Lower leg skin (tissue), 4 donors: ENCODE results near the gene BSG. TPM values are rescaled to one million over a fixed set of nuclear protein-coding genes. Genes with fewer than 3 reads are reported as not detected.

Source experiments
- DNase-seq, 2 donors: peaks; one replicate each; pipeline ENCODE4 v3.0.0-alpha.2; 2019; ENCODE audit warnings: low spot score in 2 of 2
- H3K4me3 ChIP-seq: fragments of 200-600 bp; sonication (generic); 2 replicates; pipeline ENCODE4 v1.5.1; 2017; ENCODE audit warnings: mild to moderate bottlenecking, low read depth; ENCODE audit not compliant: poor library complexity, severe bottlenecking
- POLR2A ChIP-seq, 2 donors: fragments of 450-650 bp; IDR thresholded peaks; one replicate each; pipeline ENCODE4 v1.6.1; 2016 to 2017; ENCODE audit warnings: antibody characterized with exemption in 2 of 2, mild to moderate bottlenecking in 1 of 2, moderate library complexity in 1 of 2
- WGBS, 2 donors: methylation state at CpG; one replicate each; pipeline ENCODE4 v1.1.5; 2018; 5-methylcytosine and 5-hydroxymethylcytosine counted together
- intact Hi-C: fragments of 100-400 bp; cut with DNase I; formaldehyde crosslinking; loops from one replicate; pipeline ENCODE4 v1.15.0; 2023; ENCODE audit warnings: low total_unique reads
- total RNA-seq, 4 donors: library from RNA; depleted of rRNA; stranded (reverse); fragments of >200 nt; gene quantifications; one replicate each; pipeline ENCODE4 v1.1.0, GENCODE V29; 2016
- TF ChIP-seq, protein P1 (sequence below), 3 donors: fragments of 450-650 bp; IDR thresholded peaks; one replicate each; pipeline ENCODE4 v1.5.1; 2016; ENCODE audit warnings: antibody characterized with exemption in 3 of 3, mild to moderate bottlenecking in 3 of 3, moderate library complexity in 2 of 3

The BSG gene
- total RNA-seq, 4 donors from 2014 or later, result 288 to 344 (median 307) TPM

DNA sequence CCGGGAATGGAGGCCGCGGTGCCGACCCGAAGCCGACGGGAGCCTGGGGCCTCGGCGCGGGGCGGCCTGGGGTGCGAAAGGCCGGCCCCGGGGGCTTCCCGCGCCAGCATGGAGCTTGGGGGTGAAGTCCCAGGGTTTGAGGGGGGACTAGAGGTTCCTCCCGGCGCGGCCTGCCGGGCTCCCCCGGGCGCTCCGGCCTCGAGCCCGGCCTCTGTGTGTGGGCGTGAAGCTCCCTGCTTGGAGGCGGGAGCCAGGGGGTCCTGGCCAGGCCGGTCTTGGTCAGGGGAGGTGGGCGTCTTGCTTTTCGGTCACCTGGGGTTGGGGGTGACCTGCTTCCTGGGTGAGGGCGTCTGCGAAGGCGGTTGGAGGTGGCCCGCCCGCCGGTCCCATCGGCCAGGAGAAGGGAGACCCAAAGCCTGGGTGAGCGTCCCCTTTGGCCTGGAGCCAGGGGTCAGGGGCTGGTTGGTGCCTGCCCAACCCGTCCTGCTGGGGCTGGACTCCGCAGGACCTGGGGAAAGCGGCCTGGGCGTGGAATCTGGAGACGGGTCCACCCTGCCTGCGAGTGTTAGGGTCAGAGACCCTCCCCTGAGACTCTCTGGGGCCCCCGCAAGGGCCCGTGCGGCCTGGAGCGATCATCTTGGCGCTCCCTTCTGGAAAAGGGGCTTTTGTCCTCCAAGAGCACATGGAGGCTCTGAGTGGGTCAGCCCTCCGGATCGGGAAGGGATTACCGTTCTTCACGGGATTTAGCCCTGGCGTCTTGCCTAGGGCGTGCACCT, 535 bp downstream of the BSG start:
- DNase-seq, result peak; percentile 51 to 93
- 0 to 1% methylated on average over 14 to 22 of the region's 55 CpGs for WGBS, 2 donors
- H3K4me3 ChIP-seq, result peak overlapping the region; percentile 81
- TF ChIP-seq POLR2A (IDR thresholded peaks at IDR 0.05), result no peak
- TF ChIP-seq, protein P1, sequence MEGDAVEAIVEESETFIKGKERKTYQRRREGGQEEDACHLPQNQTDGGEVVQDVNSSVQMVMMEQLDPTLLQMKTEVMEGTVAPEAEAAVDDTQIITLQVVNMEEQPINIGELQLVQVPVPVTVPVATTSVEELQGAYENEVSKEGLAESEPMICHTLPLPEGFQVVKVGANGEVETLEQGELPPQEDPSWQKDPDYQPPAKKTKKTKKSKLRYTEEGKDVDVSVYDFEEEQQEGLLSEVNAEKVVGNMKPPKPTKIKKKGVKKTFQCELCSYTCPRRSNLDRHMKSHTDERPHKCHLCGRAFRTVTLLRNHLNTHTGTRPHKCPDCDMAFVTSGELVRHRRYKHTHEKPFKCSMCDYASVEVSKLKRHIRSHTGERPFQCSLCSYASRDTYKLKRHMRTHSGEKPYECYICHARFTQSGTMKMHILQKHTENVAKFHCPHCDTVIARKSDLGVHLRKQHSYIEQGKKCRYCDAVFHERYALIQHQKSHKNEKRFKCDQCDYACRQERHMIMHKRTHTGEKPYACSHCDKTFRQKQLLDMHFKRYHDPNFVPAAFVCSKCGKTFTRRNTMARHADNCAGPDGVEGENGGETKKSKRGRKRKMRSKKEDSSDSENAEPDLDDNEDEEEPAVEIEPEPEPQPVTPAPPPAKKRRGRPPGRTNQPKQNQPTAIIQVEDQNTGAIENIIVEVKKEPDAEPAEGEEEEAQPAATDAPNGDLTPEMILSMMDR (IDR thresholded peaks at IDR 0.05), result no peak
- intact Hi-C loops, result loop anchor here (5.0 kb wide), 1 partner anchor 89 kb away; the partner anchor contains the start of gene RNF126

DNA sequence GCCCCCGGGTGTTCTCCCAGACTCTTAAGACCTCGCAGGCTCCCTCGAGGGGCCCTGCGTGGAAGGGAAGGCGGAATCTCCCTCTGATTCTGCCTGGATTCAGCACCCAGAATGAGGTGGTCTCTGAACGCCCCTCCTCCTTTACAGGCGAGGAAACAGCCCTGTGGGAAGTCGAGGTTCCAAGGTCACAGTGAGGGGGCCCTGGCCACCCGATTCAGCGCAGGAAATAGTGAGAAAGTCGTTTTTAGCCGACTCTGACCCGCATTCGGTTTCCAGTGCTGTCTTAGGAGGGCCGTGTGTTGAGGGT, 1.1 kb downstream of the BSG start:
- DNase-seq, result no peak
- TF ChIP-seq, protein P1 (IDR thresholded peaks at IDR 0.05), result no peak
- no peak for TF ChIP-seq POLR2A (IDR thresholded peaks at IDR 0.05)
- H3K4me3 ChIP-seq, result peak overlapping the region; percentile 81
- whole genome bisulfite sequencing, 2 donors, result 1 to 3% methylated on average over 15 of the region's 15 CpGs
- intact Hi-C loops, result loop anchor here (5.0 kb wide), 1 partner anchor 89 kb away; the partner anchor contains the start of gene RNF126

GRCh38 chr19:574658-575526, 2.5 kb downstream of the BSG start:
- WGBS, 2 donors, result 23 to 29% methylated on average over 18 to 31 of the region's 32 CpGs
- no peak for TF ChIP-seq POLR2A (IDR thresholded peaks at IDR 0.05)
- TF ChIP-seq, protein P1 (IDR thresholded peaks at IDR 0.05), result no peak
- intact Hi-C loops, result loop anchor here (5.0 kb wide), 1 partner anchor 87 kb away; the partner anchor contains the start of gene RNF126
- no peak overlapping the region for H3K4me3 ChIP-seq
- no peak for DNase-seq

GRCh38 chr19:575527-576506, 3.4 kb downstream of the BSG start:
- DNase-seq, result no peak
- TF ChIP-seq, protein P1 (IDR thresholded peaks at IDR 0.05), result no peak
- no peak for TF ChIP-seq POLR2A (IDR thresholded peaks at IDR 0.05)
- no peak overlapping the region for H3K4me3 ChIP-seq
- 33 to 40% methylated on average over 27 to 30 of the region's 38 CpGs for WGBS, 2 donors
- intact Hi-C loops, result no loop called here

- TF ChIP-seq POLR2A (IDR thresholded peaks at IDR 0.05), result no peak
- TF ChIP-seq, protein P1 (IDR thresholded peaks at IDR 0.05), result no peak
- 71 to 82% methylated on average over 25 to 28 of the region's 28 CpGs for WGBS, 2 donors
- no peak for DNase-seq
- intact Hi-C loops, result no loop called here
- no peak overlapping the region for H3K4me3 ChIP-seq
Observed at GRCh38 chr19:576768-577438, 4.5 kb downstream of the BSG start.
